ENCODE measurements around the gene ARPC2. TPM values are rescaled to one million over a fixed set of nuclear protein-coding genes. Genes with fewer than 3 reads are reported as not detected.

Gene ARPC2
- total and polyA plus RNA-seq, 2 of the 13 experiments (the other 11 are each of a cell fraction or from before 2014, with no cell fraction given): 168 to 303 TPM

- TF ChIP-seq, protein P1, sequence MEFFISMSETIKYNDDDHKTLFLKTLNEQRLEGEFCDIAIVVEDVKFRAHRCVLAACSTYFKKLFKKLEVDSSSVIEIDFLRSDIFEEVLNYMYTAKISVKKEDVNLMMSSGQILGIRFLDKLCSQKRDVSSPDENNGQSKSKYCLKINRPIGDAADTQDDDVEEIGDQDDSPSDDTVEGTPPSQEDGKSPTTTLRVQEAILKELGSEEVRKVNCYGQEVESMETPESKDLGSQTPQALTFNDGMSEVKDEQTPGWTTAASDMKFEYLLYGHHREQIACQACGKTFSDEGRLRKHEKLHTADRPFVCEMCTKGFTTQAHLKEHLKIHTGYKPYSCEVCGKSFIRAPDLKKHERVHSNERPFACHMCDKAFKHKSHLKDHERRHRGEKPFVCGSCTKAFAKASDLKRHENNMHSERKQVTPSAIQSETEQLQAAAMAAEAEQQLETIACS (CRISPR knock-in tag; IDR thresholded peaks at IDR 0.05): peak; percentile 58
- TF ChIP-seq GZF1 (CRISPR knock-in tag; IDR thresholded peaks at IDR 0.05) (0 out of 2 replicates have a peak, but pooled peaks have one; percentile 36), AGO2 (optimal IDR thresholded peaks at IDR 0.05; ENCODE audit: low read depth, low read length) (peak; percentile 90), MYC (CRISPR knock-in tag; IDR thresholded peaks at IDR 0.05; ENCODE audit: borderline replicate concordance) (0 out of 2 replicates have a peak, but pooled peaks have one; percentile 39), MEF2D (CRISPR knock-in tag; IDR thresholded peaks at IDR 0.05) (0 out of 2 replicates have a peak, but pooled peaks have one; percentile 18), ZNF687 (CRISPR knock-in tag; IDR thresholded peaks at IDR 0.05) (peak; percentile 60; the same call in 1 of the 2 replicates), NRL (CRISPR knock-in tag; IDR thresholded peaks at IDR 0.05; ENCODE audit: borderline replicate concordance) (0 out of 2 replicates have a peak, but pooled peaks have one; percentile 43), ZSCAN31 (CRISPR knock-in tag; IDR thresholded peaks at IDR 0.05; ENCODE audit: low read depth) (0 out of 2 replicates have a peak, but pooled peaks have one; percentile 16), REXO4 (CRISPR knock-in tag; IDR thresholded peaks at IDR 0.05; ENCODE audit: borderline replicate concordance) (0 out of 2 replicates have a peak, but pooled peaks have one; percentile 35), ZNF768 (CRISPR knock-in tag; IDR thresholded peaks at IDR 0.05) (0 out of 2 replicates have a peak, but pooled peaks have one; percentile 14), TFDP2 (CRISPR knock-in tag; IDR thresholded peaks at IDR 0.05) (0 out of 2 replicates have a peak, but pooled peaks have one; percentile 14)
- TF ChIP-seq, protein P2, sequence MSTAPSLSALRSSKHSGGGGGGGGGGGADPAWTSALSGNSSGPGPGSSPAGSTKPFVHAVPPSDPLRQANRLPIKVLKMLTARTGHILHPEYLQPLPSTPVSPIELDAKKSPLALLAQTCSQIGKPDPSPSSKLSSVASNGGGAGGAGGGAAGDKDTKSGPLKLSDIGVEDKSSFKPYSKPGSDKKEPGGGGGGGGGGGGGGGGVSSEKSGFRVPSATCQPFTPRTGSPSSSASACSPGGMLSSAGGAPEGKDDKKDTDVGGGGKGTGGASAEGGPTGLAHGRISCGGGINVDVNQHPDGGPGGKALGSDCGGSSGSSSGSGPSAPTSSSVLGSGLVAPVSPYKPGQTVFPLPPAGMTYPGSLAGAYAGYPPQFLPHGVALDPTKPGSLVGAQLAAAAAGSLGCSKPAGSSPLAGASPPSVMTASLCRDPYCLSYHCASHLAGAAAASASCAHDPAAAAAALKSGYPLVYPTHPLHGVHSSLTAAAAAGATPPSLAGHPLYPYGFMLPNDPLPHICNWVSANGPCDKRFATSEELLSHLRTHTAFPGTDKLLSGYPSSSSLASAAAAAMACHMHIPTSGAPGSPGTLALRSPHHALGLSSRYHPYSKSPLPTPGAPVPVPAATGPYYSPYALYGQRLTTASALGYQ (CRISPR knock-in tag; IDR thresholded peaks at IDR 0.05): no peak
- TF ChIP-seq, protein P3, sequence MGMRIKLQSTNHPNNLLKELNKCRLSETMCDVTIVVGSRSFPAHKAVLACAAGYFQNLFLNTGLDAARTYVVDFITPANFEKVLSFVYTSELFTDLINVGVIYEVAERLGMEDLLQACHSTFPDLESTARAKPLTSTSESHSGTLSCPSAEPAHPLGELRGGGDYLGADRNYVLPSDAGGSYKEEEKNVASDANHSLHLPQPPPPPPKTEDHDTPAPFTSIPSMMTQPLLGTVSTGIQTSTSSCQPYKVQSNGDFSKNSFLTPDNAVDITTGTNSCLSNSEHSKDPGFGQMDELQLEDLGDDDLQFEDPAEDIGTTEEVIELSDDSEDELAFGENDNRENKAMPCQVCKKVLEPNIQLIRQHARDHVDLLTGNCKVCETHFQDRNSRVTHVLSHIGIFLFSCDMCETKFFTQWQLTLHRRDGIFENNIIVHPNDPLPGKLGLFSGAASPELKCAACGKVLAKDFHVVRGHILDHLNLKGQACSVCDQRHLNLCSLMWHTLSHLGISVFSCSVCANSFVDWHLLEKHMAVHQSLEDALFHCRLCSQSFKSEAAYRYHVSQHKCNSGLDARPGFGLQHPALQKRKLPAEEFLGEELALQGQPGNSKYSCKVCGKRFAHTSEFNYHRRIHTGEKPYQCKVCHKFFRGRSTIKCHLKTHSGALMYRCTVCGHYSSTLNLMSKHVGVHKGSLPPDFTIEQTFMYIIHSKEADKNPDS (CRISPR knock-in tag; IDR thresholded peaks at IDR 0.05): 0 out of 2 replicates have a peak, but pooled peaks have one; percentile 45
- TF ChIP-seq, protein P4, sequence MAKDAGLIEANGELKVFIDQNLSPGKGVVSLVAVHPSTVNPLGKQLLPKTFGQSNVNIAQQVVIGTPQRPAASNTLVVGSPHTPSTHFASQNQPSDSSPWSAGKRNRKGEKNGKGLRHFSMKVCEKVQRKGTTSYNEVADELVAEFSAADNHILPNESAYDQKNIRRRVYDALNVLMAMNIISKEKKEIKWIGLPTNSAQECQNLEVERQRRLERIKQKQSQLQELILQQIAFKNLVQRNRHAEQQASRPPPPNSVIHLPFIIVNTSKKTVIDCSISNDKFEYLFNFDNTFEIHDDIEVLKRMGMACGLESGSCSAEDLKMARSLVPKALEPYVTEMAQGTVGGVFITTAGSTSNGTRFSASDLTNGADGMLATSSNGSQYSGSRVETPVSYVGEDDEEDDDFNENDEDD (CRISPR knock-in tag; IDR thresholded peaks at IDR 0.05; ENCODE audit: borderline replicate concordance): 0 out of 2 replicates have a peak, but pooled peaks have one; percentile 9
These were observed 625 bp downstream of the ARPC2 start (continued) for GRCh38 chr2:218217360-218218267.
